KMS-11 (cell line): ENCODE measurements around the gene C4BPA.

ENCODE experiments used
- H2AFZ ChIP-seq: fragments of 200-600 bp; sonication (generic); 2 replicates; pipeline ENCODE4 v1.6.1; 2016; ENCODE audit warnings: antibody characterized with exemption, mixed run types, low read depth
- H3K27ac ChIP-seq: fragments of 200-600 bp; sonication (generic); 2 replicates; pipeline ENCODE4 v1.6.1; 2016; ENCODE audit warnings: mild to moderate bottlenecking, mixed run types
- H3K27me3 ChIP-seq: fragments of 200-600 bp; sonication (generic); 2 replicates; pipeline ENCODE4 v1.6.1; 2017; ENCODE audit warnings: mild to moderate bottlenecking, low read depth, mixed run types, moderate library complexity; ENCODE audit not compliant: insufficient read depth
- H3K36me3 ChIP-seq: fragments of 200-600 bp; sonication (generic); 2 replicates; pipeline ENCODE4 v1.6.1; 2017; ENCODE audit warnings: mild to moderate bottlenecking, mixed run types; ENCODE audit not compliant: insufficient read depth
- H3K4me1 ChIP-seq: fragments of 200-600 bp; sonication (generic); 2 replicates; pipeline ENCODE4 v1.6.1; 2016; ENCODE audit warnings: mild to moderate bottlenecking, low read depth, mixed run types; ENCODE audit not compliant: poor library complexity, severe bottlenecking
- H3K4me2 ChIP-seq: fragments of 200-600 bp; sonication (generic); 2 replicates; pipeline ENCODE4 v1.7.0; 2016; ENCODE audit warnings: mild to moderate bottlenecking, mixed run types
- H3K4me3 ChIP-seq: fragments of 200-600 bp; sonication (generic); IDR thresholded peaks from 2 replicates; pipeline ENCODE4 v1.6.1; 2017; ENCODE audit warnings: low read depth, low read length, mixed read lengths; ENCODE audit not compliant: insufficient read depth
- H3K79me2 ChIP-seq: fragments of 200-600 bp; sonication (generic); 2 replicates; pipeline ENCODE4 v1.6.1; 2016; ENCODE audit warnings: low read depth, mixed run types; ENCODE audit not compliant: insufficient read depth
- H3K9ac ChIP-seq: fragments of 200-600 bp; sonication (generic); 2 replicates; pipeline ENCODE4 v1.6.1; 2016; ENCODE audit warnings: mild to moderate bottlenecking, mixed run types
- H4K20me1 ChIP-seq: fragments of 200-600 bp; sonication (generic); 2 replicates; pipeline ENCODE4 v1.6.1; 2016; ENCODE audit warnings: mild to moderate bottlenecking, mixed run types; ENCODE audit not compliant: insufficient read depth
- TF ChIP-seq, protein P1 (sequence below): fragments of 200-600 bp; sonication (generic); conservative IDR thresholded peaks from 2 replicates; pipeline ENCODE4 v1.6.1; 2017; ENCODE audit warnings: low read depth, mild to moderate bottlenecking, antibody characterized with exemption, low read length, moderate library complexity, mixed read lengths

C4BPA gene

DNA sequence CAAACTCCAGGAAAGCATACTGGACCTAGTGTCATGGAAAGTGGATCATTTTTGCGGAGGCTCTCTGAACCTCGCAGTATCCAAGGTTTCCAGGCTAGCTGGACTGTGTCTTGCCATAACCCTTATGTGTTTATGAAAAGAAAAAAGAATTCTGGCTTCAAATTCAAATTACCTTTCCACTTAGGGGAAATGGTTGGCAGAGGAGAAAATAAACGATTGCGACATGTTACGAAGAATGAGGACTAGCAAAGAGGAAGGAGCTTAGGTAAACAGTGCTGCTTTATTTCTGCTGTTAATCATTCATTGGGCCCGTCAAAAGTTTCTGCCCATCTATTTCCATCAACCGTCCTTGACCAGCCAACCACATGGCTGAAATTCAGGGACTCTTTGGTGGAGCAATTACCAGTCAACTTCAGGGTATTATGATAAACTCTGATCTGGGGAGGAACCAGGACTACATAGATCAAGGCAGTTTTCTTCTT lies at the start of gene C4BPA:
TSS of gene C4BPA (plus strand) at position 342 of the 482 bp plus-strand sequence. CDS start 8,793 bp downstream, outside the sequence.
- Histone ChIP-seq H2AFZ (no peak within 1 kb of the TSS), H3K27me3 (no peaks in the 10 kb centered on the region), H3K4me1 (no peaks in the 10 kb centered on the region), H3K36me3 (no peaks in the 10 kb centered on the region), H3K4me2 (no peak within 1 kb of the TSS), H3K79me2 (no peaks in the 10 kb centered on the region), H3K4me3 (no peak within 1 kb of the TSS), H3K9ac (no peak within 1 kb of the TSS), H4K20me1 (no peaks in the 10 kb centered on the region), H3K27ac (no peak within 1 kb of the TSS)
- TF ChIP-seq, protein P1, sequence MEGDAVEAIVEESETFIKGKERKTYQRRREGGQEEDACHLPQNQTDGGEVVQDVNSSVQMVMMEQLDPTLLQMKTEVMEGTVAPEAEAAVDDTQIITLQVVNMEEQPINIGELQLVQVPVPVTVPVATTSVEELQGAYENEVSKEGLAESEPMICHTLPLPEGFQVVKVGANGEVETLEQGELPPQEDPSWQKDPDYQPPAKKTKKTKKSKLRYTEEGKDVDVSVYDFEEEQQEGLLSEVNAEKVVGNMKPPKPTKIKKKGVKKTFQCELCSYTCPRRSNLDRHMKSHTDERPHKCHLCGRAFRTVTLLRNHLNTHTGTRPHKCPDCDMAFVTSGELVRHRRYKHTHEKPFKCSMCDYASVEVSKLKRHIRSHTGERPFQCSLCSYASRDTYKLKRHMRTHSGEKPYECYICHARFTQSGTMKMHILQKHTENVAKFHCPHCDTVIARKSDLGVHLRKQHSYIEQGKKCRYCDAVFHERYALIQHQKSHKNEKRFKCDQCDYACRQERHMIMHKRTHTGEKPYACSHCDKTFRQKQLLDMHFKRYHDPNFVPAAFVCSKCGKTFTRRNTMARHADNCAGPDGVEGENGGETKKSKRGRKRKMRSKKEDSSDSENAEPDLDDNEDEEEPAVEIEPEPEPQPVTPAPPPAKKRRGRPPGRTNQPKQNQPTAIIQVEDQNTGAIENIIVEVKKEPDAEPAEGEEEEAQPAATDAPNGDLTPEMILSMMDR, result no peak

DNA sequence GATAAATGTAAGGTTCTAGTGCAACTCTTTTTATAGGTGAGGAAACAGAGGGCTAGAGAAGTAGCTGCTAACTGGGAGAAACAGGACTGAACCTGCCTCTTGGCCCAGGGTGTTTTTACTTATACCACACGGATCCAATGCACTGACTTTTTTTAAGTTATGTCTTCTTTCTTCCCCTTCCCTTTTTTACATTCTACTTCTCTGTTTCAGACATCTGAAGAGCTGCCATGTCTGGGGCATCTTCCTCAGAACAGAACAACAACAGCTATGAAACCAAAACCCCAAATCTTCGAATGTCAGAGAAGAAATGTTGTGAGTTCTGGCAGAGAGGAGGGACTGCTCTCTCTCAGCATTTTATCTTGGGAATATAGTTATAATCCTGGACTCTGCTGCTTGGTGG lies 49.5 kb upstream of the C4BPA start:
- Histone ChIP-seq H3K27ac (no peak overlapping the region), H4K20me1 (no peaks in the 10 kb centered on the region), H3K4me2 (no peak overlapping the region; the same call in 1 of the 2 replicates), H3K36me3 (no peaks in the 10 kb centered on the region), H3K4me1 (peaks cover 39% of the 10 kb centered on the region), H3K27me3 (no peaks in the 10 kb centered on the region), H2AFZ (no peak overlapping the region), H3K79me2 (peaks cover 6% of the 10 kb centered on the region; the same call in 1 of the 2 replicates), H3K4me3 (no peak overlapping the region), H3K9ac (no peak overlapping the region)
- TF ChIP-seq, protein P1, result no peak

DNA sequence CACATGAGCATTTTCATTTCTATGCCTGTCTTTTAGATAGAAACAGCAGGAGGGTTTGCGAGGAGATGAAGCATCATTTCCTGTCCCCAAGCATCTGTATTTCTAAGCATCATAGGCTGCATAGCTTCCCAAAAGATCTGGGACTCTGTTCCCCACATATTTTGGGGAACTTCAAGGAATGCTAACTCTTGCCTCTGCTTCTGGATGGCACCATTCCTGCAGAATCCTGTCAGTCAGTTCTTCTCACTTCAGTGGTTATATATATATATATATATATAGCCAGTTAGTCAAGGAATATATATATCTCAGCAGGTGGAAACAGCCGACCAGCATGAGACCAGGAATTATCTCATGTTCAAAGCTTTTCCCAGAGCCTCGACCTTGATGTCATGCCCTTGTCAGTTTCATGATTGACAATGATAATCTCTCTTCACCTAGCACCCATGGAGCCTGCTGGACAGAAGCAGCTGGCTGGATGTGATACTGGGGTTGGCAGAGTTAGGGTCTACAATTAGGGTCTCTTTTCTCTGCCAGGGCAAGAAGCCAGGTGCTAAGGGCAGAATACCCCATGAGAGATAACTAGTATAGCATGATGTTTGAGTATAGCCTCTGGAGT lies 48.5 kb upstream of the C4BPA start:
- TF ChIP-seq, protein P1, result no peak
- no peak overlapping the region for H3K4me3 ChIP-seq
- H3K4me2 ChIP-seq, result no peak overlapping the region
- no peaks in the 10 kb centered on the region; the same call in 1 of the 2 replicates for H3K79me2 ChIP-seq
- no peaks in the 10 kb centered on the region for H4K20me1 ChIP-seq
- no peak overlapping the region for H3K27ac ChIP-seq
- H3K9ac ChIP-seq, result no peak overlapping the region
- H3K36me3 ChIP-seq, result no peaks in the 10 kb centered on the region
- H2AFZ ChIP-seq, result no peak overlapping the region
- H3K27me3 ChIP-seq, result no peaks in the 10 kb centered on the region
- peaks cover 46% of the 10 kb centered on the region for H3K4me1 ChIP-seq

DNA sequence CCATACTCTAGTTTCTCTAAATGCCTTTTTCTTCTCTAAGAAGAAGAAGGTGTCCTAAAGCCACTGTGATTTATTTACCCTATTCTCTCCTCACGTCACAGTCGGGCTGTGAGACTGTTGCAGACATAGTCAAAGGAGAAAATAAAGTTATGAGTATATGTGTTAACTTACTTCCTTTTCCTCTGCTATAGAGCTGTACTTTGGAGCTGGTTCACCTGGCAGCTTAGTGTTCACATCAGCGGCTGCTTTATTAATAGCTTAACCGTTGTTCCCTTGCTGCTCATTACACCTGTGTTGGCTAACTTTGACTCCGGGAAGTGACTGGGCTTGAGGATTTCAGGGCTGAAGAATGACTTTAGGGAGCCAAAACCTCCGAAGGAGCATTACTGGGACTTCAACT lies 47.4 kb upstream of the C4BPA start:
- Histone ChIP-seq H3K9ac (no peak overlapping the region), H3K4me3 (no peak overlapping the region), H3K79me2 (no peaks in the 10 kb centered on the region), H3K4me2 (no peak overlapping the region), H3K27ac (no peak overlapping the region), H3K27me3 (no peaks in the 10 kb centered on the region), H3K36me3 (no peaks in the 10 kb centered on the region), H2AFZ (no peak overlapping the region), H4K20me1 (no peaks in the 10 kb centered on the region), H3K4me1 (peaks cover 46% of the 10 kb centered on the region)
- TF ChIP-seq, protein P1, result no peak
